T-cell (primary cell): ENCODE results near the gene RELA. TPM values are rescaled to one million over a fixed set of nuclear protein-coding genes. Genes with fewer than 3 reads are reported as not detected.
"Not testable (repeated sequence)": the region's sequence is repeated elsewhere in the genome, so short reads cannot be mapped to it uniquely, and the experiment has no call there.

ENCODE experiments used
- ATAC-seq, 4 experiments: fragments of 200-7000 bp in 3 of 4; fragments of 150-1000 bp in 1 of 4; cut with Tn5 transposase; replicated peaks in 1 of 4; 1 replicate in 3 of 4; 2 replicates in 1 of 4; pipeline ENCODE4 v1.10.0; 2021; ENCODE audit warnings: moderate library complexity in 3 of 4, mild to moderate bottlenecking in 2 of 4, moderate number of reproducible peaks in 1 of 4
- CTCF ChIA-PET, 2 donors: fragments of 300-600 bp; sonication (Branson Sonifier 250); formaldehyde crosslinking; loops; one replicate each; lab custom pipeline; 2022; ENCODE audit warnings: antibody characterized with exemption in 2 of 2; lab: Charles Lee
- POLR2A ChIA-PET, 2 donors: fragments of 300-600 bp; sonication (Branson Sonifier 250); formaldehyde crosslinking; loops; one replicate each; lab custom pipeline; 2022; ENCODE audit warnings: antibody characterized with exemption in 2 of 2; lab: Charles Lee
- DNase-seq, 35 experiments: peaks; one replicate each; pipeline versions ENCODE4 v3.0.0 to v3.0.0-alpha.2; 2013 to 2023
- H3K27ac ChIP-seq: one replicate; pipeline ENCODE4 v1.5.1; 2013; ENCODE audit warnings: low read length
- H3K27me3 ChIP-seq, 2 experiments: replicated peaks in 1 of 2; 1 replicate in 1 of 2; 2 replicates in 1 of 2; pipeline versions ENCODE4 v1.6.1 to v1.7.0; 2013; ENCODE audit warnings: low read length in 1 of 2, mixed read lengths in 1 of 2; ENCODE audit not compliant: control insufficient read depth in 2 of 2, insufficient read depth in 2 of 2; ENCODE audit errors: extremely low read depth in 1 of 2
- H3K36me3 ChIP-seq, 2 donors: 1 replicate in 1 of 2; 2 replicates in 1 of 2; pipeline versions ENCODE4 v1.6.1 to v1.7.0; 2013; ENCODE audit warnings: low read length in 1 of 2; ENCODE audit not compliant: control insufficient read depth in 2 of 2, insufficient read depth in 1 of 2; ENCODE audit errors: extremely low read depth in 1 of 2
- H3K4me1 ChIP-seq, 2 experiments: 1 replicate in 1 of 2; 2 replicates in 1 of 2; pipeline versions ENCODE4 v1.6.1 to v1.7.0; 2013; ENCODE audit warnings: low read length in 2 of 2, mixed read lengths in 1 of 2; ENCODE audit not compliant: insufficient read depth in 2 of 2, control insufficient read depth in 1 of 2; ENCODE audit errors: extremely low read depth in 1 of 2
- H3K4me3 ChIP-seq, 2 donors: 1 replicate in 1 of 2; 2 replicates in 1 of 2; pipeline versions ENCODE4 v1.5.1 to v1.7.0; 2013; ENCODE audit warnings: mild to moderate bottlenecking in 2 of 2, low read length in 1 of 2, moderate library complexity in 1 of 2; ENCODE audit not compliant: control insufficient read depth in 1 of 2; ENCODE audit errors: extremely low read depth in 1 of 2
- H3K9me3 ChIP-seq: 2 replicates; pipeline ENCODE4 v1.7.0; 2013
- H3K27ac Mint-ChIP-seq, 2 donors: one replicate each; pipeline ENCODE4 v1.8.0; 2020 to 2021; ENCODE audit warnings: mild to moderate bottlenecking in 2 of 2, mixed read lengths in 2 of 2
- H3K27me3 Mint-ChIP-seq, 2 donors: one replicate each; pipeline ENCODE4 v1.8.0; 2021 to 2022; ENCODE audit warnings: mixed read lengths in 2 of 2
- H3K36me3 Mint-ChIP-seq: one replicate; pipeline ENCODE4 v1.8.0; 2021; ENCODE audit warnings: mixed read lengths
- H3K4me1 Mint-ChIP-seq, 3 donors: one replicate each; pipeline ENCODE4 v1.8.0; 2020 to 2022; ENCODE audit warnings: mixed read lengths in 3 of 3, mild to moderate bottlenecking in 1 of 3
- H3K4me3 Mint-ChIP-seq, 3 donors: one replicate each; pipeline ENCODE4 v1.8.0; 2020 to 2022; ENCODE audit warnings: mild to moderate bottlenecking in 3 of 3, mixed read lengths in 3 of 3, moderate library complexity in 3 of 3
- H3K9me3 Mint-ChIP-seq, 3 donors: one replicate each; pipeline ENCODE4 v1.8.0; 2020 to 2022; ENCODE audit warnings: mixed read lengths in 3 of 3
- WGBS: methylation state at CpG from one replicate; pipeline ENCODE4 v1.1.5; 2013; ENCODE audit warnings: missing lambda C conversion rate; ENCODE audit not compliant: insufficient coverage; 5-methylcytosine and 5-hydroxymethylcytosine counted together
- total RNA-seq, 35 experiments: library from RNA in 6 of 35; stranded (reverse) in 6 of 35; fragments of 120-200 nt in 1 of 35; gene quantifications; one replicate each; pipeline versions ENCODE4 v1.2.1 to v1.2.4 and lab custom pipeline; 2013 to 2026

RELA gene
- total RNA-seq, 5 donors from 2014 or later (not counting 1 experiment from before 2014, with no cell fraction given) = 155 to 302 (median 172) TPM

- 94% methylated on average over 3 of the region's 12 CpGs for WGBS
- H3K27ac ChIP-seq, H3K27me3 ChIP-seq, DNase-seq, H3K27me3 Mint-ChIP-seq, H3K4me3 Mint-ChIP-seq, H3K36me3 Mint-ChIP-seq, H3K36me3 ChIP-seq, CTCF ChIA-PET, H3K9me3 Mint-ChIP-seq, ATAC-seq, H3K4me3 ChIP-seq, POLR2A ChIA-PET, H3K9me3 ChIP-seq, H3K27ac Mint-ChIP-seq: not testable (repeated sequence)
- H3K4me1 Mint-ChIP-seq = peaks cover 6 to 15% (median 8%) of the 10 kb centered on the region in 3 donors
- peaks cover 2 to 15% of the 10 kb centered on the region in 2 experiments for H3K4me1 ChIP-seq
Measured at GRCh38 chr11:65707002-65707401, 44.3 kb upstream of the RELA start.

GRCh38 chr11:65706303-65706763 lies 43.6 kb upstream of the RELA start:
- H3K9me3 ChIP-seq, H3K27ac ChIP-seq, H3K4me3 Mint-ChIP-seq, H3K4me1 ChIP-seq, H3K9me3 Mint-ChIP-seq, H3K27me3 ChIP-seq, H3K4me3 ChIP-seq, H3K36me3 ChIP-seq, H3K27ac Mint-ChIP-seq, H3K27me3 Mint-ChIP-seq, H3K36me3 Mint-ChIP-seq: not testable (repeated sequence)
- ChIA-PET POLR2A (interaction anchor here in 1 of 2 donors (0.6 kb wide), 1 partner anchor 39 kb away, joined by 6 read pairs; no protein-coding TSS in a partner anchor), CTCF (interaction anchor here in 1 of 2 donors (0.6 to 1.5 kb wide), 5 partner anchors 17 to 430 kb away, joined by 3 to 5 read pairs (median 4); no protein-coding TSS in a partner anchor)
- 47% methylated on average over 5 of the region's 14 CpGs for WGBS
- peaks cover 2 to 15% (median 4%) of the 10 kb centered on the region in 3 donors for H3K4me1 Mint-ChIP-seq
- DNase-seq = peak; percentile 52 to 77 (median 68)
- ATAC-seq = peak in 3 of 4 experiments; percentile 23 to 53 (median 27)

- Mint-ChIP-seq H3K36me3 (no peaks in the 10 kb centered on the region), H3K27me3 (peaks cover 0 to 6% of the 10 kb centered on the region in 2 donors), H3K27ac (no peak overlapping the region), H3K4me3 (no peak overlapping the region), H3K9me3 (no peaks in the 10 kb centered on the region), H3K4me1 (peaks cover 2 to 15% (median 4%) of the 10 kb centered on the region in 3 donors)
- WGBS = no CpG with 5 or more reads among the region's 4 CpGs
- Histone ChIP-seq H3K9me3 (no peaks in the 10 kb centered on the region), H3K4me1 (peaks cover 0 to 4% of the 10 kb centered on the region in 2 experiments), H3K36me3 (no peaks in the 10 kb centered on the region), H3K4me3 (no peak overlapping the region), H3K27me3 (peaks cover 0 to 5% of the 10 kb centered on the region in 2 experiments), H3K27ac (no peak overlapping the region)
- ATAC-seq = no peak
- CTCF ChIA-PET = interaction anchor here in 1 of 2 donors (0.6 kb wide), 1 partner anchor 384 kb away, joined by 3 read pairs; no protein-coding TSS in a partner anchor
- DNase-seq = no peak
- POLR2A ChIA-PET = no interaction called here
Measured at GRCh38 chr11:65703846-65704245, 41.1 kb upstream of the RELA start.

GRCh38 chr11:65701686-65702085 lies 39.0 kb upstream of the RELA start:
- no peak for ATAC-seq
- CTCF ChIA-PET = interaction anchor here in 1 of 2 donors (0.6 to 0.7 kb wide), 2 partner anchors 16 to 673 kb away, joined by 3 read pairs; no protein-coding TSS in a partner anchor
- H3K4me3 Mint-ChIP-seq = no peak overlapping the region
- no peak overlapping the region for H3K4me3 ChIP-seq
- no peak overlapping the region for H3K27ac Mint-ChIP-seq
- peaks cover 2 to 9% (median 3%) of the 10 kb centered on the region in 3 donors for H3K4me1 Mint-ChIP-seq
- H3K27ac ChIP-seq = no peak overlapping the region
- DNase-seq = no peak
- H3K27me3 ChIP-seq = no peaks in the 10 kb centered on the region
- peaks cover 3 to 6% of the 10 kb centered on the region in 2 donors for H3K27me3 Mint-ChIP-seq
- H3K36me3 ChIP-seq = no peaks in the 10 kb centered on the region
- POLR2A ChIA-PET = no interaction called here
- WGBS = no CpG with 5 or more reads among the region's 1 CpG
- no peaks in the 10 kb centered on the region for H3K36me3 Mint-ChIP-seq
- no peaks in the 10 kb centered on the region for H3K9me3 ChIP-seq
- H3K9me3 Mint-ChIP-seq = no peaks in the 10 kb centered on the region
- peaks cover 0 to 4% of the 10 kb centered on the region in 2 experiments for H3K4me1 ChIP-seq

GRCh38 chr11:65700399-65700798 lies 37.7 kb upstream of the RELA start:
- WGBS = no CpG with 5 or more reads among the region's 3 CpGs
- CTCF ChIA-PET = interaction anchor here (0.6 to 0.9 kb wide), 2 partner anchors 118 to 821 kb away, joined by 4 read pairs; no protein-coding TSS in a partner anchor
- no peaks in the 10 kb centered on the region for H3K9me3 Mint-ChIP-seq
- H3K36me3 Mint-ChIP-seq = no peaks in the 10 kb centered on the region
- ATAC-seq (no peak), DNase-seq (no peak)
- H3K4me3 ChIP-seq = no peak overlapping the region
- H3K27me3 ChIP-seq = no peaks in the 10 kb centered on the region
- peaks cover 3 to 6% of the 10 kb centered on the region in 2 donors for H3K27me3 Mint-ChIP-seq
- no peak overlapping the region for H3K27ac ChIP-seq
- POLR2A ChIA-PET = interaction anchor here in 1 of 2 donors (0.6 kb wide), 1 partner anchor 1230 kb away, joined by 5 read pairs; no protein-coding TSS in a partner anchor
- no peak overlapping the region for H3K4me3 Mint-ChIP-seq
- no peaks in the 10 kb centered on the region for H3K4me1 ChIP-seq
- H3K27ac Mint-ChIP-seq = no peak overlapping the region
- H3K9me3 ChIP-seq = no peaks in the 10 kb centered on the region
- no peaks in the 10 kb centered on the region for H3K36me3 ChIP-seq
- H3K4me1 Mint-ChIP-seq = no peaks in the 10 kb centered on the region

- no peaks in the 10 kb centered on the region for H3K27me3 ChIP-seq
- no peak overlapping the region for H3K27ac Mint-ChIP-seq
- no peak for ATAC-seq
- no peaks in the 10 kb centered on the region for H3K4me1 ChIP-seq
- H3K27ac ChIP-seq = no peak overlapping the region
- H3K4me3 Mint-ChIP-seq = no peak overlapping the region
- 72% methylated on average over 6 of the region's 7 CpGs for WGBS
- H3K9me3 ChIP-seq = no peaks in the 10 kb centered on the region
- H3K4me3 ChIP-seq = no peak overlapping the region
- no peaks in the 10 kb centered on the region for H3K9me3 Mint-ChIP-seq
- DNase-seq = no peak
- POLR2A ChIA-PET = interaction anchor here in 1 of 2 donors (0.6 kb wide), 1 partner anchor 32 kb away, joined by 3 read pairs; no protein-coding TSS in a partner anchor
- CTCF ChIA-PET = no interaction called here
- no peaks in the 10 kb centered on the region for H3K36me3 ChIP-seq
- peaks cover 3 to 4% of the 10 kb centered on the region in 2 donors for H3K27me3 Mint-ChIP-seq
- no peaks in the 10 kb centered on the region for H3K4me1 Mint-ChIP-seq
- H3K36me3 Mint-ChIP-seq = no peaks in the 10 kb centered on the region
Measured at GRCh38 chr11:65699306-65699705, 36.6 kb upstream of the RELA start.
